Endothelial cell of umbilical vein (primary cell): ENCODE results near the gene CWC27.
"Not testable (repeated sequence)": the region's sequence is repeated elsewhere in the genome, so short reads cannot be mapped to it uniquely, and the experiment has no call there.

Source experiments
- MYC ChIP-seq: IDR thresholded peaks from one replicate; pipeline ENCODE4 v1.6.1; 2011; ENCODE audit warnings: mild to moderate bottlenecking, low read depth, low read length
- TF ChIP-seq, protein P1 (sequence below), 2 donors: IDR thresholded peaks; 1 replicate in 1 of 2; 2 replicates in 1 of 2; pipeline ENCODE4 v1.5.1; 2011; ENCODE audit warnings: low read length in 2 of 2, mild to moderate bottlenecking in 2 of 2, moderate library complexity in 2 of 2, control low read depth in 1 of 2, inconsistent platforms in 1 of 2, low read depth in 1 of 2; ENCODE audit not compliant: insufficient read depth in 1 of 2; ENCODE audit errors: extremely low read depth in 1 of 2

GRCh38 chr5:64907399-64907798 is 138.7 kb downstream of the CWC27 start:
- TF ChIP-seq, protein P1, sequence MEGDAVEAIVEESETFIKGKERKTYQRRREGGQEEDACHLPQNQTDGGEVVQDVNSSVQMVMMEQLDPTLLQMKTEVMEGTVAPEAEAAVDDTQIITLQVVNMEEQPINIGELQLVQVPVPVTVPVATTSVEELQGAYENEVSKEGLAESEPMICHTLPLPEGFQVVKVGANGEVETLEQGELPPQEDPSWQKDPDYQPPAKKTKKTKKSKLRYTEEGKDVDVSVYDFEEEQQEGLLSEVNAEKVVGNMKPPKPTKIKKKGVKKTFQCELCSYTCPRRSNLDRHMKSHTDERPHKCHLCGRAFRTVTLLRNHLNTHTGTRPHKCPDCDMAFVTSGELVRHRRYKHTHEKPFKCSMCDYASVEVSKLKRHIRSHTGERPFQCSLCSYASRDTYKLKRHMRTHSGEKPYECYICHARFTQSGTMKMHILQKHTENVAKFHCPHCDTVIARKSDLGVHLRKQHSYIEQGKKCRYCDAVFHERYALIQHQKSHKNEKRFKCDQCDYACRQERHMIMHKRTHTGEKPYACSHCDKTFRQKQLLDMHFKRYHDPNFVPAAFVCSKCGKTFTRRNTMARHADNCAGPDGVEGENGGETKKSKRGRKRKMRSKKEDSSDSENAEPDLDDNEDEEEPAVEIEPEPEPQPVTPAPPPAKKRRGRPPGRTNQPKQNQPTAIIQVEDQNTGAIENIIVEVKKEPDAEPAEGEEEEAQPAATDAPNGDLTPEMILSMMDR (IDR thresholded peaks at IDR 0.05; ENCODE audit: extremely low read depth in 1 of 2, insufficient read depth in 1 of 2, low read depth in 1 of 2, low read length in 2 of 2): not testable (repeated sequence)
- TF ChIP-seq MYC: not testable (repeated sequence)
